Ovary (tissue), 3 donors: ENCODE data around the gene BMP4.

ENCODE experiments used
- CTCF ChIP-seq, 3 donors: fragments of 450-650 bp in 2 of 3; fragments of 200-600 bp in 1 of 3; IDR thresholded peaks; one replicate each; pipeline versions ENCODE4 v1.5.1 to v1.8.0; 2016 to 2022; ENCODE audit warnings: antibody characterized with exemption in 3 of 3, mild to moderate bottlenecking in 1 of 3
- EP300 ChIP-seq: sonication (generic); formaldehyde crosslinking; IDR thresholded peaks from one replicate; pipeline ENCODE4 v1.6.1; 2017; ENCODE audit warnings: antibody characterized with exemption
- POLR2A ChIP-seq: fragments of 450-650 bp; IDR thresholded peaks from one replicate; pipeline ENCODE4 v1.6.1; 2017; ENCODE audit warnings: antibody characterized with exemption, mild to moderate bottlenecking, moderate library complexity
- donor health status: DM: no; HTN: no; CAD: no.

DNA sequence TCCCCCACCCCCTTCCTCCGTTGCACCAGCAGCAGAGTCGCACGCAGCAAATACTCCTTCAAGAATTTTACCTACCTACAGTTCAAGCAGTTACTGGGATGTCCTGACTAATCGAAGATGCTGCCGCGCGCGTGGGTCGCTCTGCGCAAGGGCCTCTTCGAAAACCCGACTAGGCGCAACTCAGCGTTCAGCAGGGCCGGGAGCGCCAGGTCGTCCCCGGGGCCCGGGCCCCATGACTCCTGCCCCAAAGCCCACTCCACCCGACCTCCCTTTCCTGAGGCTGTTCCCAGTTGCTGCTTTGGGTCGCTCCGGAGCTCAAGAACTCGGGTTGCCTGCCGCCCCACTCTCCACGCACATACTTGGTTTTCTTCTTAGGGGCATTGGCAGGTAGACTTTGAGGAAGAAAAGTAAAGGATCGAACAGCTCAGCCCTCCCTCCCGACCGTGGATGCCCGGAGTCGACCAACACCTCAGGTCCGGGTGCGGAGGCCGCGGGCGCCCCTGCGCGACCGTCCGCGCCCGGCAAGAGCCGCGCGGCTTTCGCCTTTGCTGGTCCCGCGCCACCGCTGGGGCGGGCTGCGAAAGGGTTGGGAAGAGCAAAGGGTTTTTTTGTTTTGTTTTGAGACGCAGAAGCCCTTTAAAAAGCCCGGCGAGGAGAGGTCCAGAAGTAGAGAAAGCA is 1.9 kb downstream of the BMP4 start:
- TF ChIP-seq CTCF (IDR thresholded peaks at IDR 0.05) (no peak), POLR2A (no peak), EP300 (no peak)
